Tibial artery (tissue), 4 donors: ENCODE measurements around the gene BICC1.

ENCODE experiments used
- DNase-seq, 2 donors: peaks; one replicate each; pipeline ENCODE4 v3.0.0-alpha.2; 2019
- H3K27ac ChIP-seq, 2 donors: fragments of 200-600 bp; sonication (generic) in 1 of 2; 1 replicate in 1 of 2; 2 replicates in 1 of 2; pipeline ENCODE4 v1.5.1; 2018 to 2019; ENCODE audit warnings: mild to moderate bottlenecking in 1 of 2
- H3K27me3 ChIP-seq, 2 donors: fragments of 200-600 bp; sonication (generic) in 1 of 2; one replicate each; pipeline versions ENCODE4 v1.5.1 to v1.6.0; 2016 to 2019
- H3K36me3 ChIP-seq, 3 donors: fragments of 200-600 bp; sonication (generic) in 2 of 3; one replicate each; pipeline ENCODE4 v1.5.1; 2016 to 2019; ENCODE audit warnings: mild to moderate bottlenecking in 2 of 3
- H3K4me1 ChIP-seq, 4 donors: fragments of 200-600 bp; sonication (generic) in 2 of 4; 1 replicate in 3 of 4; 2 replicates in 1 of 4; pipeline ENCODE4 v1.5.1; 2016 to 2019
- H3K4me3 ChIP-seq, 2 donors: fragments of 200-600 bp; sonication (generic) in 1 of 2; 1 replicate in 1 of 2; 2 replicates in 1 of 2; pipeline ENCODE4 v1.5.1; 2018 to 2019; ENCODE audit warnings: mild to moderate bottlenecking in 2 of 2
- H3K9me3 ChIP-seq, 3 donors: fragments of 200-600 bp; sonication (generic) in 1 of 3; one replicate each; pipeline ENCODE4 v1.5.1; 2016 to 2019
- CTCF ChIP-seq, 2 experiments: fragments of 200-600 bp in 1 of 2; fragments of 450-650 bp in 1 of 2; IDR thresholded peaks; one replicate each; pipeline ENCODE4 v1.5.1; 2017 to 2019; ENCODE audit warnings: antibody characterized with exemption in 2 of 2, mild to moderate bottlenecking in 1 of 2, moderate library complexity in 1 of 2
- intact Hi-C: fragments of 100-400 bp; cut with DNase I; formaldehyde crosslinking; loops from one replicate; pipeline ENCODE4 v1.15.0; 2023; ENCODE audit warnings: low total_unique reads

The BICC1 gene

GRCh38 chr10:58516671-58517070 lies 4.0 kb downstream of the BICC1 start:
- Histone ChIP-seq H3K27me3 (no peaks in the 10 kb centered on the region), H3K4me1 (peaks cover 0 to 12% (median 0%) of the 10 kb centered on the region in 4 donors), H3K27ac (no peak overlapping the region), H3K4me3 (no peak overlapping the region), H3K36me3 (no peaks in the 10 kb centered on the region), H3K9me3 (no peaks in the 10 kb centered on the region)
- DNase-seq: no peak
- intact Hi-C loops: loop anchor here (10.0 kb wide), 1 partner anchor 102 kb away; no protein-coding TSS in a partner anchor
- TF ChIP-seq CTCF (IDR thresholded peaks at IDR 0.05): no peak

- H3K27me3 ChIP-seq: no peaks in the 10 kb centered on the region
- H3K27ac ChIP-seq: no peak overlapping the region
- TF ChIP-seq CTCF (IDR thresholded peaks at IDR 0.05): no peak
- H3K4me3 ChIP-seq: no peak overlapping the region
- no peak for DNase-seq
- no peaks in the 10 kb centered on the region for H3K36me3 ChIP-seq
- no peaks in the 10 kb centered on the region for H3K9me3 ChIP-seq
- intact Hi-C loops: loop anchor here (10.0 kb wide), 1 partner anchor 102 kb away; no protein-coding TSS in a partner anchor
- H3K4me1 ChIP-seq: peaks cover 0 to 9% (median 0%) of the 10 kb centered on the region in 4 donors
Observed at GRCh38 chr10:58517081-58517480, 4.4 kb downstream of the BICC1 start.

GRCh38 chr10:58517491-58518355 lies 5.1 kb downstream of the BICC1 start:
- Histone ChIP-seq H3K27me3 (no peaks in the 10 kb centered on the region), H3K9me3 (no peaks in the 10 kb centered on the region), H3K4me3 (no peak overlapping the region), H3K4me1 (peaks cover 0 to 9% (median 0%) of the 10 kb centered on the region in 4 donors), H3K27ac (no peak overlapping the region), H3K36me3 (no peaks in the 10 kb centered on the region)
- DNase-seq: no peak
- intact Hi-C loops: loop anchor here (10.0 kb wide), 1 partner anchor 103 kb away; no protein-coding TSS in a partner anchor
- TF ChIP-seq CTCF (IDR thresholded peaks at IDR 0.05): no peak

- H3K4me3 ChIP-seq: no peak overlapping the region
- intact Hi-C loops: loop anchor here (10.0 kb wide), 1 partner anchor 104 kb away; no protein-coding TSS in a partner anchor
- H3K36me3 ChIP-seq: no peaks in the 10 kb centered on the region
- no peak for DNase-seq
- no peak overlapping the region for H3K27ac ChIP-seq
- no peaks in the 10 kb centered on the region for H3K27me3 ChIP-seq
- no peaks in the 10 kb centered on the region for H3K9me3 ChIP-seq
- H3K4me1 ChIP-seq: peaks cover 0 to 4% (median 0%) of the 10 kb centered on the region in 4 donors
- TF ChIP-seq CTCF (IDR thresholded peaks at IDR 0.05): no peak
Observed at GRCh38 chr10:58518775-58519174, 6.1 kb downstream of the BICC1 start.

GRCh38 chr10:58529077-58529728 lies 16.5 kb downstream of the BICC1 start:
- Histone ChIP-seq H3K27ac (no peak overlapping the region), H3K27me3 (no peaks in the 10 kb centered on the region), H3K9me3 (peaks cover 0 to 4% (median 0%) of the 10 kb centered on the region in 3 donors), H3K4me1 (peaks cover 0 to 12% (median 0%) of the 10 kb centered on the region in 4 donors), H3K36me3 (no peaks in the 10 kb centered on the region), H3K4me3 (no peak overlapping the region)
- no peak for TF ChIP-seq CTCF (IDR thresholded peaks at IDR 0.05)
- no peak for DNase-seq
- intact Hi-C loops: no loop called here
